HepG2 (cell line): ENCODE results near the gene BCAS3. TPM values are rescaled to one million over a fixed set of nuclear protein-coding genes. Genes with fewer than 3 reads are reported as not detected.

Experiments used
- ATAC-seq: fragments of 200-7000 bp; cut with Tn5 transposase; 3 replicates; pipeline ENCODE4 v1.9.1; 2020; ENCODE audit warnings: mild to moderate bottlenecking, moderate library complexity
- BruUV-seq: library from RNA; stranded (reverse); fragments of 400-500 nt; replicated peaks from 2 replicates; lab custom pipeline; 2021; lab: Mats Ljungman, UMichigan
- CTCF ChIA-PET: fragments of 300-600 bp; formaldehyde crosslinking; extraction: SDS; loops from one replicate; lab custom pipeline; 2021; ENCODE audit warnings: low total read pairs, inconsistent platforms, low intra/inter-chr PET ratio; lab: Yijun Ruan, JAX
- POLR2A ChIA-PET: fragments of 350-600 bp; sonication (Branson Sonifier 250); formaldehyde crosslinking; loops from one replicate; lab custom pipeline; 2020; ENCODE audit warnings: antibody characterized with exemption, inconsistent platforms; lab: Yijun Ruan, JAX
- DNase-seq: peaks from one replicate; pipeline ENCODE4 v3.0.0-alpha.2; 2015; ENCODE audit warnings: low spot score
- FAIRE-seq: peaks from 3 replicates; lab custom pipeline; 2011; peaks lifted over from hg19 to GRCh38; lab: Jason Lieb, UNC
- H2AFZ ChIP-seq: one replicate; pipeline ENCODE4 v1.6.1; 2011; ENCODE audit warnings: low read length, inconsistent platforms
- H3K27ac ChIP-seq: fragments of 300-600 bp; 3 replicates; pipeline ENCODE4 v1.8.0; 2011; ENCODE audit warnings: mixed run types, mild to moderate bottlenecking, mixed read lengths, low read length, inconsistent platforms; ENCODE audit not compliant: insufficient read depth; ENCODE audit errors: extremely low read length
- H3K27me3 ChIP-seq, 2 experiments: fragments of 200-600 bp in 1 of 2; 2 replicates in 1 of 2; 3 replicates in 1 of 2; pipeline versions ENCODE4 v1.6.0 to v1.8.0; 2011; ENCODE audit warnings: low read length in 2 of 2, mild to moderate bottlenecking in 2 of 2, moderate library complexity in 2 of 2, inconsistent platforms in 1 of 2; ENCODE audit not compliant: insufficient read depth in 2 of 2, control insufficient read depth in 1 of 2
- H3K36me3 ChIP-seq, 2 experiments: fragments of 200-600 bp in 1 of 2; replicated peaks in 1 of 2; 2 replicates in 1 of 2; 3 replicates in 1 of 2; pipeline versions ENCODE4 v1.5.1 to v1.8.0; 2011; ENCODE audit warnings: low read length in 2 of 2, inconsistent platforms in 1 of 2; ENCODE audit not compliant: insufficient read depth in 2 of 2, control insufficient read depth in 1 of 2
- H3K4me1 ChIP-seq: 2 replicates; pipeline ENCODE4 v1.5.1; 2012; ENCODE audit warnings: low read length, inconsistent platforms; ENCODE audit not compliant: insufficient read depth
- H3K4me2 ChIP-seq: 2 replicates; pipeline ENCODE4 v1.6.0; 2011; ENCODE audit warnings: low read depth, low read length, inconsistent platforms
- H3K4me3 ChIP-seq, 3 experiments: fragments of 200-600 bp in 1 of 3; sonication (generic), shearing (Covaris generic) in 1 of 3; replicated peaks in 1 of 3; 2 replicates each; pipeline ENCODE4 v1.5.1; 2011 to 2016; ENCODE audit warnings: low read length in 3 of 3, inconsistent platforms in 2 of 3, low read depth in 2 of 3, mild to moderate bottlenecking in 2 of 3, control low read depth in 1 of 3, mixed read lengths in 1 of 3; ENCODE audit not compliant: insufficient read depth in 1 of 3
- H3K79me2 ChIP-seq: one replicate; pipeline ENCODE4 v1.6.1; 2011; ENCODE audit warnings: low read length, inconsistent platforms; ENCODE audit not compliant: insufficient read depth
- H3K9ac ChIP-seq: 2 replicates; pipeline ENCODE4 v1.6.0; 2011; ENCODE audit warnings: mild to moderate bottlenecking, low read depth, low read length, inconsistent platforms; ENCODE audit not compliant: insufficient read depth
- H3K9me3 ChIP-seq: 2 replicates; pipeline ENCODE4 v1.5.1; 2012; ENCODE audit warnings: mild to moderate bottlenecking, low read length
- H4K20me1 ChIP-seq: 2 replicates; pipeline ENCODE4 v1.6.0; 2011; ENCODE audit warnings: inconsistent platforms, mild to moderate bottlenecking, low read length, moderate library complexity; ENCODE audit not compliant: insufficient read depth
- ARID4A ChIP-seq: sonication (generic); formaldehyde crosslinking; IDR thresholded peaks from 2 replicates; pipeline ENCODE4 v1.5.0; 2020; ENCODE audit warnings: mild to moderate bottlenecking, missing genetic modification reagents, borderline replicate concordance
- EZH2 ChIP-seq: conservative IDR thresholded peaks from 2 replicates; pipeline ENCODE4 v1.6.1; 2012; ENCODE audit warnings: mild to moderate bottlenecking, low read depth, low read length, moderate library complexity
- HOXA5 ChIP-seq: sonication (generic); formaldehyde crosslinking; IDR thresholded peaks from 2 replicates; pipeline ENCODE4 v1.4.0; 2020; ENCODE audit warnings: missing genetic modification reagents
- POGZ ChIP-seq: sonication (generic); formaldehyde crosslinking; IDR thresholded peaks from 2 replicates; pipeline ENCODE4 v1.4.0; 2020; ENCODE audit warnings: mild to moderate bottlenecking, missing genetic modification reagents
- SP4 ChIP-seq: sonication (generic); formaldehyde crosslinking; IDR thresholded peaks from 2 replicates; pipeline ENCODE4 v1.8.1; 2023; ENCODE audit warnings: mild to moderate bottlenecking, missing genetic modification reagents
- SYNCRIP ChIP-seq: fragments of 200-400 bp; formaldehyde crosslinking; IDR thresholded peaks from 2 replicates; pipeline ENCODE4 v1.6.1; 2018; ENCODE audit warnings: mild to moderate bottlenecking, low read depth, low read length; ENCODE audit not compliant: insufficient read depth
- TBX2 ChIP-seq: sonication (generic); formaldehyde crosslinking; IDR thresholded peaks from 2 replicates; pipeline ENCODE4 v1.5.0; 2020; ENCODE audit warnings: missing genetic modification reagents, mild to moderate bottlenecking, borderline replicate concordance
- ZIK1 ChIP-seq: sonication (generic); formaldehyde crosslinking; IDR thresholded peaks from 2 replicates; pipeline ENCODE4 v1.5.0; 2020; ENCODE audit warnings: mild to moderate bottlenecking, low read depth, missing genetic modification reagents, borderline replicate concordance
- WGBS: methylation state at CpG from one replicate; pipeline ENCODE4 v1.1.6; 2017; ENCODE audit warnings: low lambda C conversion rate; 5-methylcytosine and 5-hydroxymethylcytosine counted together
- in situ Hi-C: cut with HindIII; loops from 2 replicates; pipeline ENCODE4 v1.10.0; 2017; ENCODE audit warnings: low pct_unique_long_range_greater_than_20kb; ENCODE audit not compliant: extremely low pct_ligation_motif_present
- intact Hi-C: fragments of 100-400 bp; cut with micrococcal nuclease; formaldehyde crosslinking; loops from one replicate; pipeline ENCODE4 v1.10.0; 2022; ENCODE audit not compliant: unreplicated experiment
- polyA plus RNA-seq, 8 experiments: library from polyadenylated mRNA; depleted of rRNA in 3 of 8; stranded (reverse) in 7 of 8; unstranded in 1 of 8; fragments of >200 nt; fragmentation: Illumina TruSeq in 4 of 8; extraction: Trizol in 4 of 8; gene quantifications; 2 replicates each; pipeline versions ENCODE4 v1.2.1 to v1.2.3, GENCODE V29; 2011 to 2016; ENCODE audit warnings: low read depth in 4 of 8, missing spikeins in 1 of 8, mixed read lengths in 1 of 8; ENCODE audit not compliant: insufficient read depth in 1 of 8
- total RNA-seq, 5 experiments: library from RNA; depleted of rRNA; stranded (reverse); fragments of >200 nt; fragmentation: Illumina TruSeq; extraction: Trizol; gene quantifications; 2 replicates each; pipeline ENCODE4 v1.2.3, GENCODE V29; 2016; ENCODE audit warnings: low read depth in 1 of 5

Gene BCAS3
- total and polyA plus RNA-seq, 2 of the 13 experiments (the other 11 are each of a cell fraction or from before 2014, with no cell fraction given): 10.7 to 11.2 TPM

DNA sequence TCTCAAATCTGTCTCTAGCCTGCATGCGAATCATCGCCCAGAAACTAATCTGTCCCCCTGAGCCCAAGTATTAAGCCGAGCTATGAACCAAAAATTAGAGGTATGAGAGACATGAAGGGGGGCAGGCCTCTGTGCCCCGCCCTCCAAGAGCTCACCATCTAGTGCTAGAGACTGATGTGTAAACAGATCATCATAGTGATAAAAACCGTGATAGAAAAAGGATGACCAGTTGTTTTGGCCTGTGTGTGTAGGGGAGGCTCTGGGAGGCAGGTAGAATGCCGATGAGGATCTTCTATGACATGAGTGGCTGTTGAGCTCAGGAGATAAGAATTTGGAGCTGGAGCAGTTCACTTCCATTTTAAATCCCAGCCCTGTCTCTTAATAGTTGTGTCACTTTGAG lies 632.9 kb downstream of the BCAS3 start:
- no peak for TF ChIP-seq SYNCRIP
- TF ChIP-seq SP4 (CRISPR knock-in tag): no peak
- no peak for TF ChIP-seq EZH2
- TF ChIP-seq HOXA5 (CRISPR knock-in tag): no peak
- TF ChIP-seq, all 625 proteins: peak for 0
- WGBS: 72% methylated on average over 6 of the region's 6 CpGs
- Histone ChIP-seq H3K9ac (no peak overlapping the region), H3K27me3 (no peaks in the 10 kb centered on the region), H3K4me1 (peaks cover 32% of the 10 kb centered on the region), H3K27ac (no peak overlapping the region), H3K4me2 (no peak overlapping the region), H3K4me3 (no peak overlapping the region), H4K20me1 (no peaks in the 10 kb centered on the region), H3K9me3 (no peaks in the 10 kb centered on the region), H3K36me3 (no peaks in the 10 kb centered on the region), H2AFZ (no peak overlapping the region), H3K79me2 (no peaks in the 10 kb centered on the region)
- no peak for ATAC-seq
- no TSS peak for BruUV-seq
- FAIRE-seq: no peak
- DNase-seq: no peak
- CTCF ChIA-PET: no interaction called here
- intact Hi-C loops: no loop called here
- in situ Hi-C loops: no loop called here
- POLR2A ChIA-PET: no interaction called here

DNA sequence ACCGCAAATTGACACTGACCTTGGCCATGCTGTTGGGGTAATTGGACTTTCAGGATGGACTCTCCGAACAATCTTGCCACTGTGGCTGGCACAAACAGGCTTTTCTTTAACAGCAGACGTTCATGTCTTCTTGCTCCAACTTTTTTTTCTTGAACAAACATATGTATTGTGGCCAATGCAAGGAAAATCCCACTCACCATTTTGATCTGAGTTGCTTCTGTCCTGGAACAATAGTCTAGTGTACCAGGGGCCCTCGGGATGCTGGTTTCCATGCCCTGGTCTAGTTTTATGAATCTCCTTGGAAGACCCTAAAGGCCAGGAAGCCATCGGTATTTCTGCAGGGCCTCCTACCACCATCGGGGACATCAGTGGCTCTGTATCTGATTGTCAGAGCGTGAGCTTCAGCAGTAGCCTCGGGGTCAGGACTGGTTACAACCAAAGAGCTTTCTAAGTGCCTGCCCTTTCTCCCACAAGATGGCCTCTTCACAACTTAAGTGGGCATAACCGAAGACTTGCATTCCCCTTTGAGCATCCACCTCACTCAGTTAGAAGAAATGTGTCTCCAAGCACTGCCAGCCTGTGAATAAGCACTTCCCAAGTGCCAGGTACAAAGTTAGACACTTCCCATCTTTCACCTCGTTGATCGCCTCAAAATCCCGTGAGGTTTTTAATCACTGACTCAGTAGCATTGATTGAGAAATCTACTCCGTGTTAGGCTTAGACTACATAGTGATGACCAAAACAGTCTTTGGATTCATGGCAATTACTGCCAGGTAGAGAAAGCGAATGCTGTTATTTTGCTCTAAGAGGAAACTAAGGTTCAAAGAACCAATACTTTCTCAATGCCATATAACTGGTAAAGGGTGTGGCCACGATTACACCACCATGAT lies 635.0 kb downstream of the BCAS3 start:
- Histone ChIP-seq H3K4me2 (peak overlapping the region; percentile 63; the same call in 1 of the 2 replicates), H3K27me3 (no peaks in the 10 kb centered on the region), H3K4me3 (no peak overlapping the region), H3K9me3 (no peaks in the 10 kb centered on the region), H2AFZ (no peak overlapping the region), H3K9ac (no peak overlapping the region), H3K27ac (no peak overlapping the region), H3K79me2 (no peaks in the 10 kb centered on the region), H4K20me1 (no peaks in the 10 kb centered on the region), H3K36me3 (no peaks in the 10 kb centered on the region), H3K4me1 (peaks cover 36% of the 10 kb centered on the region)
- FAIRE-seq: no peak
- DNase-seq: no peak
- TF ChIP-seq ARID4A (0 out of 2 replicates have a peak, but pooled peaks have one; percentile 4), ZIK1 (CRISPR knock-in tag) (0 out of 2 replicates have a peak, but pooled peaks have one; percentile 33), POGZ (CRISPR knock-in tag) (peak; percentile 8; the same call in 1 of the 2 replicates), TBX2 (CRISPR knock-in tag) (no peak)
- in situ Hi-C loops (no loop called here), intact Hi-C loops (no loop called here)
- no TSS peak for BruUV-seq
- ChIA-PET CTCF (no interaction called here), POLR2A (interaction anchor here (1.4 kb wide), 1 partner anchor 24 kb away, joined by 7 read pairs; no protein-coding TSS in a partner anchor)
- 85% methylated on average over 15 of the region's 15 CpGs for WGBS
- 0 out of 3 replicates have a peak, but pooled peaks have one; percentile 12 for ATAC-seq
